HG03354 (cell line): ENCODE results near the gene ZBTB46.
A peak's percentile ranks its signal among the peaks of the same experiment; 100 is the strongest.
"Not testable (repeated sequence)": the region's sequence is repeated elsewhere in the genome, so short reads cannot be mapped to it uniquely, and the experiment has no call there.

Source experiments
- ATAC-seq: cut with Tn5 transposase; IDR thresholded peaks from one replicate; pipeline ENCODE4 v1.9.1; 2021; ENCODE audit warnings: mild to moderate bottlenecking; ENCODE audit not compliant: unreplicated experiment, poor library complexity, severe bottlenecking

Gene ZBTB46, protein sequence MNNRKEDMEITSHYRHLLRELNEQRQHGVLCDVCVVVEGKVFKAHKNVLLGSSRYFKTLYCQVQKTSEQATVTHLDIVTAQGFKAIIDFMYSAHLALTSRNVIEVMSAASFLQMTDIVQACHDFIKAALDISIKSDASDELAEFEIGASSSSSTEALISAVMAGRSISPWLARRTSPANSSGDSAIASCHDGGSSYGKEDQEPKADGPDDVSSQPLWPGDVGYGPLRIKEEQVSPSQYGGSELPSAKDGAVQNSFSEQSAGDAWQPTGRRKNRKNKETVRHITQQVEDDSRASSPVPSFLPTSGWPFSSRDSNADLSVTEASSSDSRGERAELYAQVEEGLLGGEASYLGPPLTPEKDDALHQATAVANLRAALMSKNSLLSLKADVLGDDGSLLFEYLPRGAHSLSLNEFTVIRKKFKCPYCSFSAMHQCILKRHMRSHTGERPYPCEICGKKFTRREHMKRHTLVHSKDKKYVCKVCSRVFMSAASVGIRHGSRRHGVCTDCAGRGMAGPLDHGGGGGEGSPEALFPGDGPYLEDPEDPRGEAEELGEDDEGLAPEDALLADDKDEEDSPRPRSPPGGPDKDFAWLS

DNA sequence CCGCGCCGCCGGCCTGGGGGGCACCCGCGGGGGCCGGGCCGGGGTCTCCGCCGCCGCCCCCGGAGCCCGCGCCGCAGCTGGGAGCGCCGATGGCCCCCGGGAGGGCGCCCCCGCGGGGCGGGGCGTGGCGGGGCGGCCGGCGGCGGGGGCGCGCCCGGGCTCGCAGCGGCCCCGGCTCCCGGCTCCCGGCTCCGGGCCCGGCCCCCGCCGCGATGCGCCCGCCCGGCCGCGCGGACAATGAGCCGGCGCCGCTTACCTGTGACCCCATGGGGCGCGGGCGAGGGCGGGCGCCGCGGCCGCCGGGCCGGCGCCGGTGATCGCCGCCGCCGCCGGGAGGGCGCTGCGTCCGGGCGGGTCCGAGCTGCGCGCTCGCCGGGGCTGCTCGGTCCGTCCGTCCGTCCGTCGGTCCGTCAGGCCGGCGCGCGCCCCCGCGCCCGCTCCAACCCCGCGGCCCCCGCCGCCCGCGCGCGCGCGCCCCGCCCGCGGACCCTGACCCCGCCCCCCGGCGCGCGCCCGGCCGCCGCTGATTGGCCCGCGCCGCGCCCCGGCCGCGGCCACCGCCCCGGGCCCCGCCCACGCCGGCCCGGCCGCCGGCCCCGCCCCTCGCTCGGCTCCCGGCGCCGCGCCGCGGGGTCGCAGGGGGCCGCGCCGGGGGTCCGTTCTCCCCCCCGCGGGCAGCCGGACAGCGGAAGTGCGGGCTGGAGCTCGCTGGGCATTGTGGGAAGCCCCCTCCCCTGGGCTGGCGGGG, at the start of gene ZBTB46:
Gene ZBTB46, minus strand, starts transcription at position 424 of the 748 bp plus-strand sequence. CDS start 40,507 bp downstream, outside the sequence.
- peak; percentile 67 for ATAC-seq

DNA sequence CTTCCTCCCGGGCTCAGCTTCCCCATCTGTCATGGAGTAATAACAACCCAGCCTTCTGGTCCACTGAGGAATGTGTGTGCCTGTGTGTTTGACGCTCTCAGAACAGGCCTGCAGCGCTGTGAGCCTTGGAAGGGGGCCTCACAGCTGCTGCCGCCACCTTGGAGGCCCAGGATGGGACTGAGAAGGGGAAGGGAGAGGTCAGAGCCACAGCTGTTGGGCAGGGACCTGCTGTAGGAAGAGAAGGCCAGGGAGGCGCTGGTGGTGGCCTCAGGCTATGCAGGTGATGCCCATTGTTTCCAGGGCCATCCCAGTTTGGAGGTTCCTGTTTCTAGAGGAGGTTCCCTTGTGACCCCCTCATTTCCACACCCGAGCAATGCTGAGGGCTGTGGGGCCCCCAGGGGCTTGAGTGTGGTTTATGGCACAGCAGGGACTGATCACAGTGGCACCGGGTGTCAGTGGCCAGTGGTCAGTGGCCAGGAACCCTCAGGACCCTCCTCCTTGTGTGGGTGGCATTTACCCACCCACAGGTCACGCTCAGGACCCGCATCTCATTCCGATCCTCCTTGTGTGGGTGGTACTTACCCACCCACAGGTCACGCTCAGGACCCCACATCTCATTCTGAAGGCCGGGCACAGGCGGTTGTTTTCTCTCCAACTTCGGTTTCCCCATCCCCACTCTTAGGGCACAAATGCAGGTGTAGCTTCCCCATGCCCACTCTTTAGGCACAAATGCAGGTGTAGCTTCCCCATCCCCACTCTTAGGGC, 48.0 kb upstream of the ZBTB46 start:
- no peak for ATAC-seq

DNA sequence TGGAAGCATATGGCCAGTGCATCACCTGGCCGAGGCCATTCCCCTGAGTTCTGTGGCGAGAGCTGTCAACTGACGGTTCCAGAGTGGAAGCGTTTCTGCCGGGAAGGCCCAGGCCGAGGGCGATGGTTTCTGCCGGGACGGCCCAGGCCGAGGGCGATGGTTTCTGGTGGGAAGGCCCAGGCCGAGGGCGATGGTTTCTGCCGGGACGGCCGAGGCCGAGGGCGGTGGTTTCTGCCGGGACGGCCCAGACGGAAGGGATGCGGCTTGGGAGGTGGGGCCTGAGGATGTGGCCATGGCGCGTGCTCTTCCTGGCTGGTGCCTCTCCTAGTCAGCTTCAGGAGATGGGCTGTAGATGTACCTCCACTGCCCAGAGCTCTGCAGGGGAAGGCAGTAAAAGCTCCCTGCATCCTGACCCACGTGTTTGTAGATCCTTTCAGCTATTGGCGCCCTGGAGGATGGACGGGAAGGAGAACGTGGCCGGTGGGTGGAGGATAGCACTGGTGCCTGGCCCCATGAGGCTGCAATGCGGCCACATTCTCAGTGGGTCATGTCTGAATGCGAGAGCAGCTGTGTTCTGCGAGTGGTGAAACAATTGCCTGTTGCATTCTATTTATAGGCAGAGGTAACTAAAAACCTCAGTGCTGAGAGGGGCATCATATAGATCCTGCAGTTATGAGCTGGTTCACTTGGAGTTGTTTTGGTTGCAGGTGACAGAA, 46.8 kb upstream of the ZBTB46 start:
- no peak for ATAC-seq

DNA sequence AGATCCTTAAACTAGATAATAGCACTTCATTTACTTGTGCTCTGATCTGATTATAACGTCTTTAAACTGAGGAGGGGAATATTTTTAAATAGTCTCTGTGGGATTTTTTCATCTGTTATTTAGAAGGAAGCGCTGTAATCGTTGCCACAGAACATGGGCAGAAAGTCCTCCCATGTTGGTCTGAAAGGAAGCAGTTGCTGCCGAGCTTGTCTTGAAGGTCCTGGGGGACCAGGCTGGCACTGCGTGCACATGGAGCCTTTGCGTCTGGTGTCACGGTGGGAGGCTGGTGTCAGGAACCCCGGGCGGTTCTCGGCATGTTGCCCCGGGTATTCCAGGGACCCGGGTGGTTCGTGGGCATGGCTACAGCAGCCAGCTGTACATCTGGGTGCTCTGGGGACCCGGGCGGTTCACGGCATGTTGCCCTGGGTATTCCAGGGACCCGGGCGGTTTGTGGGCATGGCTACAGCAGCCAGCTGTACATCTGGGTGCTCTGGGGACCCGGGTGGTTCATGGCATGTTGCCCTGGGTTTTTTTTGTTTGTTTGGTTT, 45.5 kb upstream of the ZBTB46 start:
- no peak for ATAC-seq

DNA sequence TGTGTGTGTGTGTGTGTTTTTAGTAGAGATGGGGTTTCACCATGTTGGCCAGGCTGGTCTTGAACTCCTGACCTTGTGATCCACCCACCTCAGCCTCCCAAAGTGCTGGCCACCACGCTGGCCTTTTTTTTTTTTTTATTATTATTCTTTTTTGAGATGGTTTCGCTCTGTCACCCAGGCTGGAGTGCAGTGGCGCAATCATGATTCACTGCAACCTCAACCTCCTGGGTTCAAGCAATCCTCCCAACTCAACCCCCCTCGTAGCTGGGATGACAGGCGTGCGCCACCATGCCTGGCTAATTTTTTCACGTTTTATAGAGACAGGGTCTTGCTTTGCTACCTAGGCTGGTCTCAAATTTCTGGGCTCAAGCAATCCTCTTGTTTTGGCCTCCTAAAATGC, 43.2 kb upstream of the ZBTB46 start:
- ATAC-seq: not testable (repeated sequence)

DNA sequence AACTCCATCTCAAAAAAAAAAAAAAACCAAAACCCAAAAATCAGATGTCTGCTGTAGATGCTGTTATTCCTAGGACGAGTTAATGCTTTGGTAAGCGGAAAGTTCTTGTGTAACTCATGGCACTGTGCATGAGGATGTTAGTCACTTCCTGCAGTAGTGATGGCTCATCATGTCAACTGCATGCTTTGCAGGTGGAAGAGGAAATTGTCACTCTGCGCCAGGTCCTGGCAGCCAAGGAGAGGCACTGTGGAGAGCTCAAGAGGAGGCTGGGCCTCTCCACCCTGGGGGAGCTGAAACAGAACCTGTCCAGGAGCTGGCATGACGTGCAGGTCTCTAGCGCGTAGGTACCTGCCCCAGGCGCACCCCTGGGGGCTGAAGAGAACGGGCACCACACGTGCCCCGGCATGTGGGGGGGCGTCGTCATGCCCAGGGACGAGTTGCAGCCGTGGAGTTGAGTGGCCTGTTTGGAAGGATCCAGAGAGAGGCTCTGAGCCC, 42.5 kb upstream of the ZBTB46 start:
- no peak for ATAC-seq

DNA sequence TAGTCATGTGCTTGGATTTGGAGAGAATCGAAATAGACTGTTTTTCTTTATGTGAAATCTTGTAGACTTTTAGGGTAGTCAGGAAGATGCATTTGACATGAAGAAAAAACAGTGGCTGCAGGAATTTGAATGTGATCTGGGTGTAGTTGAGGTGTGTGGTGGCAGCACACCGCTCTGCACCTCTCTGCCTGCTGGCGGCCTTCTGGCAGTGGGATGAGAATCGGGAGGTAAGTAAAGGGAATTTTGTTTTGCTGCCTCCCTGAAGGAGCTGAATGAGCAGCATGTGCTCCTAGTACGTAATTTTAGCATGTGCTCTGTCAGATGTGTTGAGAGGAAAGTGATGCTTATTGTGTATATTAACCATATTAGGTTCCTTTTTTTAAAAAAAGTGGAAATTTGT, 37.2 kb upstream of the ZBTB46 start:
- no peak for ATAC-seq

DNA sequence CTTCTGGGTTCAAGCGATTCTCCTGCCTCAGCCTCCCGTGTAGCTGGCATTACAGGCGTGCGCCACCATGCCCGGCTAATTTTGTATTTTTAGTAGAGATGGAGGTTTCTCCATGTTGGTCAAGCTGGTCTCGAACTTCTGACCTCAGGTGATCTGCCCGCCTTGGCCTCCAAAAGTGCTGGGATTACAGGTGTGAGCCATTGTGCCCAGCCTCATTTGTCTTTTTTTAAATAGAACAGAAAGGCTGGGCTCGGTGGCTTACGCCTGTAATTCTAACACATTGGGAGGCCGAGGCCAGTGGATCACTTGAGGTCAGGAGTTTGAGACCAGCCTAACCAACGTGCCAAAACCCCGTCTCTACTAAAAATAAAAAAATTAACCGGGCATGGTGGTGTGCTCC, 36.0 kb upstream of the ZBTB46 start:
- ATAC-seq: not testable (repeated sequence)

DNA sequence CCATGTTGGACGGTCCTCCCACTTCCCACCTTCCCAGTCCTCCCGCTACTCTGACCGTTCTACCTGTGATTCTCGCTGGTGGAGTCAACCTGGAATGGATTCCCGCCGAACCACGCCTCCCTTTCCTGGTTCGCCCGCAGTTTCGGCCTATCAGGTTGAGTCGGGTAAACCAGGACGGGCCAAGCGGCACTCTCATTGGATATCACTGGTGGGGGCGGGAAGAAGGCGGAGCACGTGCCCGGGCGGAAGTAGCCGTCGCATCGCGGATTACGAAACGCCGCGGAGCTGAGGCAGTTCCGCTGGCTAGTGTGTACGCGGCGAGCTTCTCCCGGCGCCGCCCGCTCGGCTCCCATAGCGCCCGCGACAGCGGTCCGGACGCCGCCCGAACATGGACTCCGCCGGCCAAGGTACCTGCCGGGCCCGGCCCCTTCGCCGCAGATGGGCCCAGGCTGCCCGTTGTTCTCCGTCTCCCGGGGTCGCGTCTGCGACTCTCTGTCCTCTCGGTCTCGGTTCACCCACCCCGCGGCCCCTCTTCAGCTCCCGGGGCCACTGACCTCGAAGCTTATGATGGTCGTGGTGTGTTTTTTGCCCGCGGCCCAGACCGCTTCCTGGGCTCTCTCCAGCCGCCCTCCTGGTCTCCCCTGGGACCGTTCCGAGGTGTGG, 34.0 kb upstream of the ZBTB46 start, which contains the start of gene TPD52L2:
Gene TPD52L2, plus strand, starts transcription at position 293 of the 663 bp plus-strand sequence. Its CDS starts 96 bp downstream, at position 389.
- peak; percentile 72 for ATAC-seq

DNA sequence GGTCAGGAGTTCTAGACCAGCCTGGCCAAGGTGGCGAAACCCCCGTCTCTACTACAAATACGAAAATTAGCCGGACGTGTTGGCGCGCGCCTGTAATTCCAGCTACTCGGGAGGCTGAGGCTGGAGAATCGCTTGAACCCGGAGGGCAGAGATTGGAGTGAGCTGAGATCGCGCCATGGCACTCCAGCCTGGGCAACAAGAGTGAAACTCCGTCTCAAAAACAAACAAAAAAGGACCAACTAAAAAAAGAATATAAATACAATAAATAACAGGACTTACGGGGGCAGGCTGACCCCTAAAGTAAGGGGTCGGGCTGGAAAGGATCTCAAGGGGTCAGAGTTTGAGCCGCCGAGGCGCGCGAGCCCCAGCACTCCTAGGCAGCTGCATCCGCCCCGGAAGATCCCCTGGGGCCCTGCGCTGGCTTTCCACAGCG, 33.5 kb upstream of the ZBTB46 start:
- no peak for ATAC-seq

DNA sequence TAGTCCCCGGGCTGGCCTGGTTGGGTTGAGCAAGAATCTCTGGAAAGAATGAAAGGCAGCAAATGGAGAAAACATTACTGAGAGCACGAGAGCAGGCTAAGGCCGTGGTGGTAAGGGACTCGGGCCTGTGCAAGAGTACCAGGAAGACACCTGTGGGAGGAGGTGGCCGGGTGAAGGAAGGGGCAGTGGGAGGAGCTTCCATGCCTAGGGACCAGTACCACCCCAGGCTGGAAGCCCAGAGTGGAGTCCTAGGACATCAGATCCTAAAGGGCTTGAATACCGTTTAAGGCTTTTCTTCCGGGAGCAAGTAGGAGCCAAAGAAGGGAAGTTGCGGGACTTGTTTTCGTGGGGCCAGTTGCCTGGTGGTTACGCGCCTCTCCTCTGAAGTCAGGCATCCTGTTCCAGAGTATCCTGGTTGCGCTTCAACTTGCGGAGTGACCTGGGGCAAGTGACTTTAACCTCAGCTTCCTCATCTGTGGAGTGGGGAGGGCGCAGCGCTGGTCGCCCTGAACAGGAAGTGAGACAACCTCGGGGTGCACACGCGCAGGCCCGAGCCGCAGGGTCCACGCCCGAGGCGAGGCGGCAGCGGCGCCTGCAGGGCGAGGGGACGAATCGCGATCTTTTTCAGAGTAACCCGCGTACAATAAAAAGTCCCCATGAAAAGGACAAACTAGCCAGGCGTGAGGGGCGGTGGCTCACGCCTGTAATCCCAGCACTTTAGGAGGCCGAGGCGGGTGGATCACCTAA, 32.9 kb upstream of the ZBTB46 start:
- peak; percentile 67 for ATAC-seq

DNA sequence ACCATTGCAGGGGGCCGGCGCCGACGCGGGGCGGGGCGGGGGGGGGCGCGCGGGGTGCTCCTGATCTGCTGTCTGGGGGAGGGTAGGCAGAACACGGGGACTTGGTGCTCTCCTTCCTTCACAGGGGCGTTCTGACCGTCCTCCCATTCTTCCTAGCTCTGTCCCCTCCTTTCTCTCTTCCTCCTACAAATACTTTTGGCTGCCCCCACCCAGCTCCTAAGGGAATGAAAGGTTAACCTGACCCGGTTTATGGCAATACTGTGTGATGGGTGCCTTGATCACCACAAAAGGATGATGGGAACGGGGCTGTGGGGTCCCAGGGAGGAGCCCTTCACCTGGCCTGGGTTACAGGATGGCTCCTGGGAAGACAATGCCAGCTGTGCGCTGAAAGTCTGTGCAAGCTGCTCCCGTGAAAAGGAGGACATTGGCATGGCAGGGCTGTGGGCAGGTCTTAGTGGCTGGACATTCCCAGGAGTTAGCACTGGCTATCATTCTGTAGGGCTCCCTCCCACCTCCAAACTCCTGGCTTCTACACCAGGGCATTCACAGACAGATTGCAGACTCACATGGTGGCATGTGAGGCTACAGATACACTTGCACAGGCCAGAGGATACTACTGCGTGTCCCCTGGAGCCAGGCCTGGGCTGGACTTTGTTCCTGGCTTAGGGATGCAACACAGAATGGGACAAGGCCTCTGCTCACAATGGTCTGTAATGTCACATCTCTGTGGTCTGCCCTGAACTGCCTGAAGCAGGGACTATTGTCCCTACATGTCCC, 32.1 kb upstream of the ZBTB46 start:
- no peak for ATAC-seq

DNA sequence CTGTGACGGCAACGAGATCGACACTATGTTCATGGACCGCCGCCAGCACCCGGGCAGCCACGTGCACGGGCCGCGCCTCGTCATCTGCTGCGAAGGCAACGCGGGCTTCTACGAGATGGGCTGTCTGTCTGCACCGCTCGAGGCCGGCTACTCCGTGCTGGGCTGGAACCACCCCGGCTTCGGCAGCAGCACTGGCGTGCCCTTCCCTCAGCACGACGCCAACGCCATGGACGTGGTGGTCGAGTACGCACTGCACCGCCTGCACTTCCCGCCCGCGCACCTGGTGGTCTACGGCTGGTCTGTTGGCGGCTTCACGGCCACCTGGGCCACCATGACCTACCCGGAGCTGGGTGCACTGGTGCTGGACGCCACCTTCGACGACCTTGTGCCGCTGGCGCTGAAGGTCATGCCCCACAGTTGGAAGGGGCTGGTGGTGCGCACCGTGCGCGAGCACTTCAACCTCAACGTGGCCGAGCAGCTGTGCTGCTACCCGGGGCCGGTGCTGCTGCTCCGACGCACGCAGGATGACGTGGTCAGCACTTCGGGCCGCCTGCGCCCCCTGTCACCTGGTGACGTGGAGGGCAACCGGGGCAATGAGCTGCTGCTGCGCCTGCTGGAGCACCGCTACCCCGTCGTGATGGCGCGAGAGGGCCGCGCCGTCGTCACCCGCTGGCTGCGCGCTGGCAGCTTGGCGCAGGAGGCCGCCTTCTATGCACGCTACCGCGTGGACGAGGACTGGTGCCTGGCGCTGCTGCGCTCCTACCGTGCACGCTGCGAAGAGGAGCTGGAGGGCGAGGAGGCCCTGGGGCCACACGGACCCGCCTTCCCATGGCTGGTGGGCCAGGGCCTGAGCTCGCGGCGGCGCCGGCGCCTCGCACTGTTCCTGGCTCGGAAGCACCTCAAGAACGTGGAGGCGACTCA, 31.2 kb upstream of the ZBTB46 start:
- ATAC-seq: no peak

DNA sequence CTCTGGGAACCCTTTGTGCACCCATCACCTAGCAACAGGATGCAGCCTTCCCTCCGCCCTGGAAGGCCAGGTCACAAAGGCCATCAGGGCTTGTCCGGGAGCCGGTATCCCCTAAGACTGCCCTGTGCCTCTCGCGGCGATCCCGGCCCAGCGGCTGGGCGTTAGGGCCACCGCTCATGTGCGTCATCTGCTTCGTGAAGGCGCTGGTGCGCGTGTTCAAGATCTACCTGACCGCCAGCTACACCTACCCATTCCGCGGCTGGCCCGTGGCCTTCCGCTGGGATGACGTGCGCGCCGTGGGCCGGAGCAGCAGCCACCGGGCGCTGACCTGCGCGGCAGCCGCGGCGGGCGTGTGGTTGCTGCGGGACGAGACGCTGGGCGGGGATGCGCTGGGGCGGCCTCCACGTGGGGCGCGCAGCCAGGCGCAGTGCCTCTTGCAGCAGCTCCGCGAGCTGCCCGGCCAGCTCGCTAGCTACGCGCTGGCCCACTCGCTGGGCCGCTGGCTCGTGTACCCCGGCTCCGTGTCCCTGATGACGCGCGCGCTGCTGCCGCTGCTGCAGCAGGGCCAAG, 30.4 kb upstream of the ZBTB46 start, which contains the start of gene ABHD16B:
Gene ABHD16B, plus strand, starts transcription at position 134 of the 570 bp plus-strand sequence. Its CDS starts 43 bp downstream, at position 177.
- ATAC-seq: no peak

DNA sequence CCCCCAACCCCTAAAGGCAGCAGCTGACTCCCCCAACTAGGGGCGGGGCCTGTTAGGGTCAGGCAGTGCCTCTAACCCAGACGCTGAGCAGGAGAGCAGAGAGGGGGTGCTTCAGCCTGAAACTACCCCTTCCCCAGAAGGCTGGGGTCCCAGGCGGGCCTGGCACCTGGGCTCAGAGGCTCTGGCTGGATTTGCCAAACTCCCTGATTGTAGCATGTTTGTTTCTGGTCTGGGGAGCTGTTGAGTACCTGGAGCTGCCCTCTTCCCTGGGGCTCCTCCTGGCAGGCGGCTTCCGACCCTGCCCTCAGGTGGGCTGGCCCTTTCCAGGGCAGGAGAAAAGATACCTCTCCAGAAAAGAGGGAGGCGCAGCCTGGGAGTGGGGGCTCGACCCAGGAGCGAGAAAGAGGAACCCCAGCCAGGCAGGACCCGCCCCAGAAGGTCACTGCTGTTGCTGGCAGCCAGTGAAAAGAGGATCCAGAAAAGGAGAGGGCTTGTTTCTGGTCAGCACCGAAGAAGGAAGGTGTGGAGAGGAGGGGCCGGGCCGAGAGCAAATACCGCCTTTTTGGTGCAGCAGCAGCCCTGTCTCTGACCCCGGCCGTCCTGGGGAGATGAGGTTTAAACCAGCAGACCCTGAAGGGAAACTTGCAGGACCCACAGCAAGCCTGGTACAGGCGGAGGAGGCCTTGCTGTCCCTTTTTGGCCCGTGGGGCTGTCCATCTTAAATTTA, 29.4 kb upstream of the ZBTB46 start:
- no peak for ATAC-seq
